Measurements from ENCODE around the gene RPS19. TPM values are rescaled to one million over a fixed set of nuclear protein-coding genes. Genes with fewer than 3 reads are reported as not detected.

RPS19 gene
- total and polyA plus RNA-seq, 2 donors (not counting 1 experiment from before 2014, with no cell fraction given) = 1,320 to 2,197 TPM

DNA sequence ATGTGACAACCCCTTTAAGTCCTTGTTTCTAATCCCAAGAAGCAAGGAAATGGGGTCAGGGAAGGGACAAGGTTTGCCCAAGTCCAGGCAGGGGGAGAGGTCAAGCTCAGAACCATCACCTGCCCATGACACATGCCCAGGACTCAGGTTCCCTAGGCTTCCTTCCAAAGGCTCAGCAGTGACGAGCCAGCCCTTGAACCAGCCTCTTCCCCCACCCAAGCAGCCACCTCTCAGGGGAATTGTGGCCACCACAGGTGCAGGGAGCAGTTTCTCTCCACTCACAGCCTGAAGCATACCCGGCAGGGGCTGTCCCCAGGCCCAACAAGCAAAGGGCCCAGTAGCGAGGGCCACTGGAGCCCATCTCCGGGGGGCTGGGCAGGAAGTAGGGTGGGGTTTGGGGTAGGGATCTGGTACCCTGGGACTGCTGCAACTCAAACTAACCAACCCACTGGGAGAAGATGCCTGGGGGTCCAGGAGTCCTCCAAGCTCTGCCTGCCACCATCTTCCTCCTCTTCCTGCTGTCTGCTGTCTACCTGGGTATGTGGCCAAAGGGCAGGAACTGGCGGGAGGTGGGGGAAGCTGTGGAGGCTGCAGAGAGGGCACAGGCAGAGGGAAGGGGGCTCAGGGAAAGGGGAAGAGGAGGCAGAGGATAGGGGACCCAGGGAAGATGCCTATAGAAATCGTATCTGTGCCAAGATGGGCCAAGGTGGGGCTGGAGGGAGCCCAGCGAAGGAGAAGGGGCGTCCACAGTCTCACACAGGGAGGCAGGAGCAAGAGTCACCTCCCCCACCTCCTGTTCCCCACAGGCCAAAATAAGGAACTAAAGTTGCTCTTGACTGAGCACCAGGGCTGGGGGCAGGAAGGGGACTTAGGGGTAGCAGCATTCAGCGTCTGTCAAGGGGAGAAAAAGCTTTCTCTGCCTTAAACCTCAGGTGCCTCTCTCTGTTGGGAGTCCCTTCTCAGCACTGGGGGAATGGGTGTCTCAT is 17.1 kb downstream of the RPS19 start, which contains the start of gene CD79A:
Gene CD79A, plus strand, starts transcription at position 433 of the 986 bp plus-strand sequence. Its CDS starts 26 bp downstream, at position 459.
- Histone ChIP-seq H3K27ac (ENCODE audit: insufficient read depth, low read length) (no peak within 1 kb of the TSS), H3K4me1 (ENCODE audit: control insufficient read depth, extremely low read depth, insufficient read depth, low read length) (no peaks in the 10 kb centered on the region), H3K9ac (ENCODE audit: insufficient read depth, low read length) (no peak within 1 kb of the TSS), H3K27me3 (ENCODE audit: control insufficient read depth, insufficient read depth, low read length) (peaks cover 4% of the 10 kb centered on the region), H3K9me3 (ENCODE audit: control insufficient read depth, insufficient read depth, low read depth, low read length) (no peaks in the 10 kb centered on the region), H3K79me2 (ENCODE audit: control insufficient read depth, insufficient read depth, low read length) (no peaks in the 10 kb centered on the region), H3K36me3 (ENCODE audit: control insufficient read depth, insufficient read depth, low read length) (peaks cover under 1% of the 10 kb centered on the region), H4K20me1 (ENCODE audit: control insufficient read depth, extremely low read depth, insufficient read depth, low read length) (peaks cover 3% of the 10 kb centered on the region), H2AFZ (ENCODE audit: low read length) (no peak within 1 kb of the TSS), H3K4me2 (ENCODE audit: extremely low read depth, insufficient read depth, low read length) (no peak within 1 kb of the TSS), H3K4me3 (replicated peaks in 1 of 4; ENCODE audit: control extremely low read depth in 1 of 4, insufficient read depth in 1 of 4, low read depth in 3 of 4, low read length in 4 of 4) (no peak within 1 kb of the TSS)
- no peak for DNase-seq (ENCODE audit: low read depth in 2 of 2)
- no peak for TF ChIP-seq EZH2 (IDR thresholded peaks at IDR 0.05; ENCODE audit: low read length, missing control alignments)
- TF ChIP-seq, protein P1, sequence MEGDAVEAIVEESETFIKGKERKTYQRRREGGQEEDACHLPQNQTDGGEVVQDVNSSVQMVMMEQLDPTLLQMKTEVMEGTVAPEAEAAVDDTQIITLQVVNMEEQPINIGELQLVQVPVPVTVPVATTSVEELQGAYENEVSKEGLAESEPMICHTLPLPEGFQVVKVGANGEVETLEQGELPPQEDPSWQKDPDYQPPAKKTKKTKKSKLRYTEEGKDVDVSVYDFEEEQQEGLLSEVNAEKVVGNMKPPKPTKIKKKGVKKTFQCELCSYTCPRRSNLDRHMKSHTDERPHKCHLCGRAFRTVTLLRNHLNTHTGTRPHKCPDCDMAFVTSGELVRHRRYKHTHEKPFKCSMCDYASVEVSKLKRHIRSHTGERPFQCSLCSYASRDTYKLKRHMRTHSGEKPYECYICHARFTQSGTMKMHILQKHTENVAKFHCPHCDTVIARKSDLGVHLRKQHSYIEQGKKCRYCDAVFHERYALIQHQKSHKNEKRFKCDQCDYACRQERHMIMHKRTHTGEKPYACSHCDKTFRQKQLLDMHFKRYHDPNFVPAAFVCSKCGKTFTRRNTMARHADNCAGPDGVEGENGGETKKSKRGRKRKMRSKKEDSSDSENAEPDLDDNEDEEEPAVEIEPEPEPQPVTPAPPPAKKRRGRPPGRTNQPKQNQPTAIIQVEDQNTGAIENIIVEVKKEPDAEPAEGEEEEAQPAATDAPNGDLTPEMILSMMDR (conservative IDR thresholded peaks at IDR 0.05 in 1 of 2, IDR thresholded peaks at IDR 0.05 in 1 of 2; ENCODE audit: low read depth in 1 of 2, low read length in 2 of 2) = no peak

DNA sequence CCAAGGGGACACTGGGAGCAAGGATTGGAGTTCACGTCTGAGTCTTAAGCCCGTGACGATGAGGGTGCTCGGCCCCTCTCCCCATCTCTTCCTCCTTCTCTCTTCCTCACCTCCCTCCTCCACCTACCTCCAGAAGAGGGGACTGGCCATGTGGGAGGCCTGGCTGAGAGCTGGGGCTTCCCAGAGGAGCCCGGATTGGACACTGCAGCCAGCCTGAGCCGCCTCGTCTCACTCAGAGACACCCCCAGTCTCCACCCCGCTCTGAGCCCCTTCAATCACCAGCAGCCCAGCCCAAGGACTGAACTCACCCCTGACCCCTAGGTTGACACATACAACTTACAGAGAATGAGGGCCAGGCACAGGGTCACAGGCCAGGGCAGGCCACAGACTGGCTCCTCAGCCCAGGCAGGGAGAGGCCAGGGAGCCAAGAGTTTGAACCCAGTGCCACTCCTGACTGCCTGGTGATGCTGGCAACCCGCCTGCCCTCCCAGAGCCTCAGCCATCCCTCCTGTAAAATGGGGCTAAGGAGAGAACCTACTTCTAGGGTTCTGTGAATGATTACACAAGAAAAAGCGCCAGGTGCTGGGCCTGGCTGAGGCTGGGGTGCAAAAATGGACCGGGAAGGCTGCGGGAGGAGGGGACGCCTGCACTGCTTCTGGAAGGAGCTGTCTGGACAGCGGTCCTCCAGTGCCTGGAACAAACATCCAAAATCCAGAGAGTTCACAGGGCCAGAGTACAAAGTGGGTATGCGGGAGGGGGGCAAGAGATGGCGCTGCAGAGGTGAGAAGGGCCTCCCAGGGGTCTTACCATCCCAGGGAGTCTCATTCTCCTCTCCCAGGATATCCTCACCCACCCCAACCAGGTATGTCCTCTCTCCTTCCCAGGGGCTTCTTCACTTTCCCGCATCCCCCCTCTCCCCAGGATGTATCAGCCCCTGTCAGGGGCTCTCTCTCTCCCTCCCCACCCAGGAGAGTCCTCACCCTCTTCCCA is 18.2 kb downstream of the RPS19 start:
- no peaks in the 10 kb centered on the region for H3K9me3 ChIP-seq (ENCODE audit: control insufficient read depth, insufficient read depth, low read depth, low read length)
- H3K4me2 ChIP-seq (ENCODE audit: extremely low read depth, insufficient read depth, low read length) = no peak overlapping the region
- no peak for TF ChIP-seq EZH2 (IDR thresholded peaks at IDR 0.05; ENCODE audit: low read length, missing control alignments)
- TF ChIP-seq, protein P1 (conservative IDR thresholded peaks at IDR 0.05 in 1 of 2, IDR thresholded peaks at IDR 0.05 in 1 of 2; ENCODE audit: low read depth in 1 of 2, low read length in 2 of 2) = no peak
- no peak overlapping the region for H2AFZ ChIP-seq (ENCODE audit: low read length)
- DNase-seq (ENCODE audit: low read depth in 2 of 2) = no peak
- H3K27ac ChIP-seq (ENCODE audit: insufficient read depth, low read length) = no peak overlapping the region
- H3K4me1 ChIP-seq (ENCODE audit: control insufficient read depth, extremely low read depth, insufficient read depth, low read length) = no peaks in the 10 kb centered on the region
- H3K27me3 ChIP-seq (ENCODE audit: control insufficient read depth, insufficient read depth, low read length) = peaks cover 4% of the 10 kb centered on the region
- no peak overlapping the region for H3K9ac ChIP-seq (ENCODE audit: insufficient read depth, low read length)
- no peak overlapping the region for H3K4me3 ChIP-seq (replicated peaks in 1 of 4; ENCODE audit: control extremely low read depth in 1 of 4, insufficient read depth in 1 of 4, low read depth in 3 of 4, low read length in 4 of 4)
- H4K20me1 ChIP-seq (ENCODE audit: control insufficient read depth, extremely low read depth, insufficient read depth, low read length) = no peaks in the 10 kb centered on the region
- no peaks in the 10 kb centered on the region for H3K36me3 ChIP-seq (ENCODE audit: control insufficient read depth, insufficient read depth, low read length)
- no peaks in the 10 kb centered on the region for H3K79me2 ChIP-seq (ENCODE audit: control insufficient read depth, insufficient read depth, low read length)
